Right kidney (tissue), 9 donors: Measurements from ENCODE around the gene ERCC4.
"Not testable (repeated sequence)": the region's sequence is repeated elsewhere in the genome, so short reads cannot be mapped to it uniquely, and the experiment has no call there.

Experiments used
- DNase-seq: peaks from one replicate; pipeline ENCODE4 v3.0.0-alpha.2; 2016
- long read RNA-seq, 8 donors: transcript quantifications; one replicate each; lab custom pipeline, GENCODE V29; 2026

ERCC4 gene
- long read RNA-seq, donor 1, full-length matches to known transcripts = 6 of 6 reads
- long read RNA-seq, donor 1, partial matches to known transcripts = 0 of 6 reads
- long read RNA-seq, donor 1, other reads (novel, unspliced or antisense) = 0 of 6 reads
- long read RNA-seq, donor 2, partial matches to known transcripts = 5 of 9 reads
- long read RNA-seq, donor 2, other reads (novel, unspliced or antisense) = 0 of 9 reads
- long read RNA-seq, donor 3 = 0 reads
- long read RNA-seq, donor 4, partial matches to known transcripts = 0 of 5 reads
- long read RNA-seq, donor 4, other reads (novel, unspliced or antisense) = 0 of 5 reads
- long read RNA-seq, donor 5, partial matches to known transcripts = 0 of 3 reads
- long read RNA-seq, donor 5, other reads (novel, unspliced or antisense) = 0 of 3 reads
- long read RNA-seq, donor 6, transcript ERCC4-207 (6 exons, 2,073 nt) = major isoform, 5 of 6 reads
- long read RNA-seq, donor 6, partial matches to known transcripts = 0 of 6 reads
- long read RNA-seq, donor 6, other reads (novel, unspliced or antisense) = 0 of 6 reads
- long read RNA-seq, donor 7 = 0 reads
- long read RNA-seq, donor 8, partial matches to known transcripts = 0 of 3 reads
- long read RNA-seq, donor 8, other reads (novel, unspliced or antisense) = 0 of 3 reads

GRCh38 chr16:13919683-13920509 lies at the start of gene ERCC4:
Gene ERCC4, plus strand, starts transcription at chr16:13920154. Its CDS starts 12 bp downstream, at chr16:13920166.
- peak; percentile 92 for DNase-seq

- DNase-seq = peak; percentile 17
Observed at GRCh38 chr16:13873835-13874438, 46.0 kb upstream of the ERCC4 start.

- DNase-seq = no peak
Observed at GRCh38 chr16:13875614-13876284, 44.2 kb upstream of the ERCC4 start.

GRCh38 chr16:13883276-13883675 lies 36.7 kb upstream of the ERCC4 start:
- no peak for DNase-seq

- no peak for DNase-seq
Observed at GRCh38 chr16:13883881-13884280, 36.1 kb upstream of the ERCC4 start.

- DNase-seq = no peak
Observed at GRCh38 chr16:13885700-13886099, 34.3 kb upstream of the ERCC4 start.

GRCh38 chr16:13886608-13887007 lies 33.3 kb upstream of the ERCC4 start:
- DNase-seq = no peak

GRCh38 chr16:13889323-13889722 lies 30.6 kb upstream of the ERCC4 start:
- not testable (repeated sequence) for DNase-seq

GRCh38 chr16:13892301-13892700 lies 27.7 kb upstream of the ERCC4 start:
- no peak for DNase-seq

GRCh38 chr16:13895516-13895915 lies 24.4 kb upstream of the ERCC4 start:
- DNase-seq = no peak

GRCh38 chr16:13896543-13897182 lies 23.3 kb upstream of the ERCC4 start:
- DNase-seq = no peak

- no peak for DNase-seq
Observed at GRCh38 chr16:13897806-13898205, 22.1 kb upstream of the ERCC4 start.

GRCh38 chr16:13898233-13898632 lies 21.7 kb upstream of the ERCC4 start:
- no peak for DNase-seq

- DNase-seq = no peak
Observed at GRCh38 chr16:13902052-13902451, 17.9 kb upstream of the ERCC4 start.

GRCh38 chr16:13902677-13903076 lies 17.3 kb upstream of the ERCC4 start:
- DNase-seq = no peak

GRCh38 chr16:13904179-13904691 lies 15.7 kb upstream of the ERCC4 start:
- DNase-seq = no peak

- not testable (repeated sequence) for DNase-seq
Observed at GRCh38 chr16:13904822-13905221, 15.1 kb upstream of the ERCC4 start.

- no peak for DNase-seq
Observed at GRCh38 chr16:13906168-13907089, 13.5 kb upstream of the ERCC4 start.

- DNase-seq = no peak
Observed at GRCh38 chr16:13907431-13907830, 12.5 kb upstream of the ERCC4 start.

- no peak for DNase-seq
Observed at GRCh38 chr16:13909069-13909468, 10.9 kb upstream of the ERCC4 start.
